Fibroblast of upper back skin (primary cell): ENCODE measurements around the gene PCSK5.

Source experiments
- DNase-seq: peaks from one replicate; pipeline ENCODE4 v3.0.0-alpha.2; 2013

Gene PCSK5

GRCh38 chr9:76090909-76091308 is 200.4 kb downstream of the PCSK5 start:
- DNase-seq = no peak

- no peak for DNase-seq
Observed at GRCh38 chr9:76092572-76092971, 202.1 kb downstream of the PCSK5 start.

GRCh38 chr9:76095585-76095984 is 205.1 kb downstream of the PCSK5 start:
- DNase-seq = no peak

GRCh38 chr9:76099516-76099915 is 209.0 kb downstream of the PCSK5 start:
- no peak for DNase-seq

- no peak for DNase-seq
Observed at GRCh38 chr9:76101075-76101474, 210.6 kb downstream of the PCSK5 start.

- no peak for DNase-seq
Observed at GRCh38 chr9:76101491-76101890, 211.0 kb downstream of the PCSK5 start.

- no peak for DNase-seq
Observed at GRCh38 chr9:76101947-76102346, 211.5 kb downstream of the PCSK5 start.

- peak; percentile 10 for DNase-seq
Observed at GRCh38 chr9:76103531-76104315, 213.2 kb downstream of the PCSK5 start.

- DNase-seq = peak; percentile 77
Observed at GRCh38 chr9:76107482-76107881, 217.0 kb downstream of the PCSK5 start.

GRCh38 chr9:76109953-76110352 is 219.5 kb downstream of the PCSK5 start:
- peak; percentile 13 for DNase-seq

GRCh38 chr9:76112151-76112550 is 221.7 kb downstream of the PCSK5 start:
- DNase-seq = no peak

- DNase-seq = peak; percentile 81
Observed at GRCh38 chr9:76114144-76114543, 223.7 kb downstream of the PCSK5 start.

GRCh38 chr9:76115396-76115795 is 224.9 kb downstream of the PCSK5 start:
- no peak for DNase-seq

GRCh38 chr9:76115982-76116646 is 225.6 kb downstream of the PCSK5 start:
- no peak for DNase-seq

GRCh38 chr9:76116913-76117312 is 226.4 kb downstream of the PCSK5 start:
- DNase-seq = no peak

- DNase-seq = no peak
Observed at GRCh38 chr9:76127637-76128036, 237.2 kb downstream of the PCSK5 start.

- no peak for DNase-seq
Observed at GRCh38 chr9:76135902-76136301, 245.4 kb downstream of the PCSK5 start.

GRCh38 chr9:76136986-76137385 is 246.5 kb downstream of the PCSK5 start:
- DNase-seq = peak; percentile 75

- no peak for DNase-seq
Observed at GRCh38 chr9:76137931-76138330, 247.5 kb downstream of the PCSK5 start.

- DNase-seq = no peak
Observed at GRCh38 chr9:76138360-76138759, 247.9 kb downstream of the PCSK5 start.

GRCh38 chr9:76143834-76144233 is 253.4 kb downstream of the PCSK5 start:
- no peak for DNase-seq

- DNase-seq = no peak
Observed at GRCh38 chr9:76150013-76150412, 259.5 kb downstream of the PCSK5 start.

GRCh38 chr9:76151267-76151666 is 260.8 kb downstream of the PCSK5 start:
- no peak for DNase-seq

- no peak for DNase-seq
Observed at GRCh38 chr9:76153339-76153738, 262.9 kb downstream of the PCSK5 start.
